ENCODE measurements around the gene AUTS2.

Gene AUTS2

GRCh38 chr7:69598081-69598486, at the start of gene AUTS2:
Gene AUTS2, plus strand, starts transcription at chr7:69598475. Its CDS starts 1,179 bp downstream, at chr7:69599654.
- no peak for DNase-seq (ENCODE audit: low read depth)

- DNase-seq (ENCODE audit: low read depth), result no peak
Measured at GRCh38 chr7:69550991-69551390, 47.3 kb upstream of the AUTS2 start.

DNA sequence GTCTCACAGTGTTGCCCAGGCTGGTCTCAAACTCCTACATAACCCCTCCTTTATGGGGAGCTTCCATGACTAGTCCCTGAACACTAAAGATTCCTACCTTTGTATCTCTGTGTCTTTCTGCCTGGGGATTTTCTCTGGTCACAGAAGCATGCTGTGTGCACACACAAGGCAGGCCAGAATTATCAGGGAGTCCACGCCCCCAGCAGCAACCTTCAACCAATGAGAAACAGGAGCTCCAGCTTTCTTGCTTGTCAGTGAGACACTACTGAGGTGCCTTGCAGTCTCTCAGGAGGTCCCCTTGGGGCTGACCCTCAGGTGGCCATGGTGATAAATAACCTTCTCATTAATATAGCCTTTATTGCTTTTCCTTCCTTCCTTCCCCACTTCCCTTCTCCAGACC, 45.1 kb upstream of the AUTS2 start:
- no peak for DNase-seq (ENCODE audit: low read depth)

- DNase-seq (ENCODE audit: low read depth), result no peak
Measured at GRCh38 chr7:69561266-69561960, 36.9 kb upstream of the AUTS2 start.

DNA sequence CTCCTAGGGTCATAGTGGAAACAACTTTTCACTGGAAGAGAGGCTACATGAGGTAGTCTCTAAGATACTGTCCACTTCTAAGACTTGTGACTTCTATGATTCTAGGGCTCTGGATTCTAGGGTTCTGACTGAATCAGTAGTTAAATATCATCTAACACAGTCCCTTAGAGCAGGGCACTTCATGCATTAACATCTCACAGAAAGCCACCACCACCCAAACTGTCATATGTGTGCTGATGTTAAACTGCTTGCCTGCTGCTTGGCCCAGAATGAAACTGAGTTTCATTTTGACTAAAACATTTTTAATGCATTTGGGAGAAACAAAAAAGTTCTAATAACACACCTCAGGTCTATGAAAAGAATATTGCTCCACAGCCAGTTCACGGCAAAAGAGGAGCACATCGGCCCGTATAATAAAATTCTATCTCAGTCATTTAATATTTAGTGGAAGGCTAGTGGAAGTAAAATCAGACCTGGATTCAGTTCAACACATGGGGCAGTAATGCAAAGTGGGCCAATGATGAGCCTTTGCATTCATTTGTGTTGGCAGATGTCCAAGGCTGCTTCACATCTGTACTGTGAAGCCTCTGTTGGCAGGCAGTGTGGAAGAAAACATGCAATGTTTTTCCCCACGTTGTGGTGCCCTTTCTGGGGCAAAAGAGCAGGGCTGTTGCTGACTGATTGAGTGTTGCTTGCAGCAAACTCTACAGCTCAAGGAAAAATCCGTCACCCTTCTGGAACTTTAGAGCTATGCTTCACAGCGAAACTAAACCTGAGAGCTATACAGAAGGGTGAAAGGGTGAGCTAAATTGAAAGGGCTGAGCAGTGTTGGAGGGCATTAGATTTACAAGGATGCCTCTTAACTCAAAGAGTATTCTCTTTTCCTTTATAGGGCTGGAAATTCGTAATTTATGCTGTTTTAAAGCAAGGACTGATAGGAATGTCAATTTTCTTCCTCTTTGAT, 33.5 kb upstream of the AUTS2 start:
- DNase-seq (ENCODE audit: low read depth), result no peak

- DNase-seq (ENCODE audit: low read depth), result no peak
Measured at GRCh38 chr7:69567800-69568199, 30.5 kb upstream of the AUTS2 start.

DNA sequence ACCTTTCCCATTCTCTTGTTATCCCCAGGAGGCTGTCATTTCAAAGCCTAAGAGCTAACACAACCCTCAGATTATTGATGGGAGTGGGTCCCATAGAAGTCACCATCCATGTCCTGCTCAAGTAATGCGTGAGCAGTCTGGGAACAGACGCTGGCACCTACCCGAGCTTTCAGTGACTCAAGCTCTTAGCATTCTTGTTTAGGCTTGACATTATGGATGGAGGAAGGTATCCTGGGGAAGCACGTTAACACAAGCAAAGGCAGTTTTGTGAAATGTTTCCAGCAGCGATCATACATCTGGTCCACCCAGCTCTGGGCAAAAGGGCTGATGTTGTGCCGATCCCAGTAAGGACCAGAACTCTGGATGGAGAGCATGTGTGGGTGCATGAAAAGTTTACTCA, 30.0 kb upstream of the AUTS2 start:
- DNase-seq (ENCODE audit: low read depth), result no peak

- no peak for DNase-seq (ENCODE audit: low read depth)
Measured at GRCh38 chr7:69575651-69576050, 22.6 kb upstream of the AUTS2 start.

GRCh38 chr7:69577221-69577620, 21.1 kb upstream of the AUTS2 start:
- DNase-seq (ENCODE audit: low read depth), result no peak

- DNase-seq (ENCODE audit: low read depth), result no peak
Measured at GRCh38 chr7:69585169-69585568, 13.1 kb upstream of the AUTS2 start.

GRCh38 chr7:69586321-69586720, 12.0 kb upstream of the AUTS2 start:
- DNase-seq (ENCODE audit: low read depth), result no peak

- no peak for DNase-seq (ENCODE audit: low read depth)
Measured at GRCh38 chr7:69588773-69589172, 9.5 kb upstream of the AUTS2 start.

DNA sequence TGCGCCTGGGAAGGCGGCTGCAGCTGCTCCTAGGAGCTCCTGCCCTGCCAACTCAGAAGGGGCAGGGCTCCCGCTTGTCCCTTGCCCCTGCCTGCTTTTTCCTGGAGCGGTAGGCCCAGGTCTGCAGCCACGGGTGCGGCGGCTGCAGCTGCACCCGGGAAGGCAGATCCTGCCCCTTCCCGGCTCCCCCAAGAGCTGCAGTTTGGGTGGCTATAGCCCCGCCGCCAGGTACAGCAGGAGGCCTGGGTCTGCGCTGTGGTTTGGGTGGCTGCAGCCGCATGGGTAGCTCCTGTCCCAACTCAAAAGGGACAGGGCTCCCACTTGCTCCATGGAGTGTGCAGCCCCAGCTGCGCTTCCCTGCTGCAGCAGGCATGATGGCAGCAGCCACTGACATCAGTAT, 6.5 kb upstream of the AUTS2 start:
- DNase-seq (ENCODE audit: low read depth), result no peak

GRCh38 chr7:69593511-69593910, 4.8 kb upstream of the AUTS2 start:
- no peak for DNase-seq (ENCODE audit: low read depth)

DNA sequence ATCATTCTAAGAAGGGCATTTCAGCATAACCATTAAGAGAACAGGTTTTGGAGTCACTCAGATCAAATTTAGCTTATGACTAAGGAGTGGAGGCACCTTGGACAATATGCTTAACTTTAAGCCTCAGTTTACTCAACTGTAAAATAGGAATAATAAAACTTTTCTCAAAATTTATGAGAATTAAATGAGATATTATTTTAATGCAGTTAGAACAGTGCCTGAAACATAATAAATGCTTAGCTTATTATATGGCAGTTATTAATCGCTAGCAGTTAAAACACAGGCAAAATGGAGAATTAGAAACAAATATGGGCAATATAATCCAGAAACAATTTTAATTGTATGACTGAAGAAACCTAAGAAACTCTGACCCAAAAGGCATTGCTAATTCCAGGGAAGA, 2.9 kb upstream of the AUTS2 start:
- DNase-seq (ENCODE audit: low read depth), result no peak

DNA sequence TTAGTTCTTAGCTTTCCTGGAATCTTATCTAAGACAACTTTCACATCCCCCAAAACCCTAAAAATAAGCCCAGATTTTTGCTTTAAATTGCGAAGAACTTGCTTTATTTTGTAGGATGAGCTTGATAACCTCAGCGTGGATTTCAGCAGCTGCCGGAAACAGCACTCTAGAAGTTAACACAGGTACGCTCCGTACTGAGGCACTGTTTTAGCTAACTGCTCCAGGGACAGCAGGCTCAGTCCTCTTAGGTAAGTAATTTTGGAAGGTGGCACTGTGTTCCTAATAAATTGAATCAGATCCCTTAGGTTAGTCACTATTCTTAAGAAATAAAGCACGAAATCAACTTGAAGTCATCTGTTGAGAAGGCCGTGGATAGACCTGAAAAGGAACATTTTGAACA, 2.2 kb upstream of the AUTS2 start:
- no peak for DNase-seq (ENCODE audit: low read depth)

GRCh38 chr7:69596723-69597277, 1.5 kb upstream of the AUTS2 start:
- no peak for DNase-seq (ENCODE audit: low read depth)

DNA sequence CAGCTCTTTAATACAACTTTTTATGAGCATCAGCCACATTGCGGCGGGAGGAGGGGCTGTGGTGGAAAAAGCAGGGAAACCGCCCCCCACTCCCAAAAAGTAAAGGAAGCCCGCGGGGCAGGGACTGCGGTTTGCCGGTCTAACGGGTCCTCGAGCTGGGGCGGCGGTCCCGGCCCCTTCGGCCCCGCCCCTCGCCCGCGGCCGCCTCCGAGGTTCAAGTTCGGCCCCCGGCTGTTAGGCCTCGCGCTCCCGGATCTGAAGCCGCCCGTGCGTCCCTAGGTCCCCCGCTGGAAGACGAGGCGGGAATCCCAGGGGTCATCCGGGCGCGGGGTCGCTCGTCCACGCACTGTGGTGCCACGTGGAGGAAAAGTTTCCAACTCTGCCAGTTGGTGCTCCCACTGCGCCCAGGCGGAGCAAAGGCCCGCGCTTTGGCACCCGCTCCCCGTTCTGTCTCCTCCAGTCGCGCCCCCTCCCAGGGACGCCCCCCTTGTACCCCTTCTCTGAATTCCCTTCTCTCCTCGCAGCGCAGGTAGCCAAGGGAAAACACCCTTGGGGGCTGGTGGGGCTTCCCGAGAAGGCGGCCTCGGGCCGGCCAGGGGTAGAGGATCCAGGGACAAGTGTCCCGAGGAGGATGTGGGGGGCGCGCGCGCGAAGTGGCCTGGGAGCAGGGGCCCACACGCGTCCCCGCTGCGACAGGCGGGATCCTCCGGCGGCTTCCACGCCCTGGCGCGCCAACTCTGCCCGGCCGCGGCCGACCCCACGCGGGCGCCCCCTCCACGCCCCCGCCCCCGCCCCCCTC, 798 bp upstream of the AUTS2 start:
- no peak for DNase-seq (ENCODE audit: low read depth)

DNA sequence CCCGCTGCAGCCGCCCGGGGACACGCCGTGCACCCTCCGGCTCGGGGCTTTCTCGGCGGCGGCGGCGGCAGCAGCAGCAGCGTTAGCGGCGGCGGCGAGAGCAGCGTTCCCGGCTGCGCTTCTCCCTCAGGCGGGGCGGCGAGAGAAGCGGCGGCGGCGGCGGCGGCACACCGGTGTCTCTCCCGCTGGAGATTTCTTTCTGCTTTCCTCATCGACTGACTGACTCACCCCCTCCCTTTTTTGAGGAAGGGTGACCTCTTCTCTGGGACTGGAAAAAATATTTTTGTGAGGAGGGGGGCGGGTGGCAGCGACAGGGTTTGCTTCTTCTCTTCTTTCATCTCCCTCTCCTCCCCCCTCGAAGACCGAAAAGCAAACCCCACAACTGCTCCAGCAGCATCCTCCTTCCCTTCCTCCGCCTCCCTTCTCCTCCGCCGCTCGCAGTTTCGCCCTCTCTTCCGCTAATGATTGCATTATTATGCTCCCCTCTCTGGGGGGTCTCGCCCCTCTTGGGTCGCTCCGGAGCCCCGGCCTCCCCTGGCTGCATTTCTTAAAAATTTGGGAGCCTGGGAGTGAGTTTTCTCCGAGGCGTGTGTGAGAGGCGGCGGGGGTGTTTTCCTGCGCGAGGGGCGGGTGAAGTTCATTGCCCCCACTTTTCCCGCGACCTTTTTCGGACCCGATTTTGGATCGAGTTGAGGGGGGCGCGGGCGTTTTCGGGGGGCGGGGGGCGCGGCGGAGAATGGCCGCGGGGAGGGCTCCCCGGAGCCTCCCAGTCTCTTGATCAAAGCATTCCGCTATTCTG, 411 bp downstream of the AUTS2 start:
- no peak for DNase-seq (ENCODE audit: low read depth)

- DNase-seq (ENCODE audit: low read depth), result no peak
Measured at GRCh38 chr7:69599286-69599954, 1.1 kb downstream of the AUTS2 start.

Data from stimulated activated CD8-positive, alpha-beta memory T cell treated with anti-CD3 and anti-CD28 coated beads, Interleukin-15, amount 100 ng/mL, for 24 hours (primary cell).